Neutrophil (primary cell): ENCODE data around the gene CAMTA1.

Experiments
- H3K27ac ChIP-seq: fragments of 200-600 bp; sonication (generic); 2 replicates; pipeline ENCODE4 v1.5.1; 2016; ENCODE audit warnings: mild to moderate bottlenecking, moderate library complexity
- H3K27me3 ChIP-seq: fragments of 200-600 bp; sonication (generic); 2 replicates; pipeline ENCODE4 v1.6.0; 2016; ENCODE audit warnings: mild to moderate bottlenecking
- H3K36me3 ChIP-seq: fragments of 200-600 bp; sonication (generic); 2 replicates; pipeline ENCODE4 v1.5.1; 2017
- H3K4me1 ChIP-seq, 2 experiments: fragments of 200-600 bp in 1 of 2; sonication (generic) in 1 of 2; 1 replicate in 1 of 2; 2 replicates in 1 of 2; pipeline versions ENCODE4 v1.5.1 to v1.6.1; 2013 to 2016; ENCODE audit warnings: low read depth in 1 of 2, low read length in 1 of 2, mild to moderate bottlenecking in 1 of 2, moderate library complexity in 1 of 2; ENCODE audit not compliant: control insufficient read depth in 1 of 2, insufficient read depth in 1 of 2
- H3K4me3 ChIP-seq, 2 experiments: fragments of 200-600 bp in 1 of 2; sonication (generic) in 1 of 2; 1 replicate in 1 of 2; 2 replicates in 1 of 2; pipeline ENCODE4 v1.5.1; 2013 to 2016; ENCODE audit warnings: low read depth in 1 of 2, low read length in 1 of 2, mild to moderate bottlenecking in 1 of 2, moderate library complexity in 1 of 2
- H3K9me3 ChIP-seq: fragments of 200-600 bp; sonication (generic); 2 replicates; pipeline ENCODE4 v1.5.1; 2016
- CTCF ChIP-seq: fragments of 200-600 bp; sonication (generic); IDR thresholded peaks from 2 replicates; pipeline ENCODE4 v1.5.1; 2016; ENCODE audit warnings: antibody characterized with exemption

Gene CAMTA1

DNA sequence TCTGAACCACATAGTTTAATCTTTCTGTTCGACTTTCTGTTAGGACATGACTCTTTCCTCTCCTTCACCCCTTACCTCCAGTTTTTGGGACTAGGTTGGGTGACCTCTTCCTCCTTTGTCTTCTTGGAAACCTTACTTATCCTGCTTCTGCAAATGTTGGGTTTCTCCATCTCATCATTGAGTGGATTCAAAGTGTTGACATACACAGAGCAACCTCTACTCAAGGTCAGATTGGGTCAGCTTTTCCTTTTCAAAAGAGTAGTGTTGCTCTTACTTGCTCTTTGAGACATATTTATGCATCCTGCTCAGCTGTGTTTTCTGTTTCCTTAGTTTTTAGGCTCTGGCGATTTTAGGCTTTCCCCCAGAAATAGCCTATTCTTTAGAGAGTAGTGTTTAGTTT is 3.7 kb downstream of the CAMTA1 start:
- H3K9me3 ChIP-seq = no peaks in the 10 kb centered on the region
- H3K36me3 ChIP-seq = no peaks in the 10 kb centered on the region
- H3K4me1 ChIP-seq = peaks cover 12 to 13% of the 10 kb centered on the region in 2 experiments
- no peak overlapping the region for H3K4me3 ChIP-seq
- TF ChIP-seq CTCF = no peak
- peaks cover 5% of the 10 kb centered on the region for H3K27me3 ChIP-seq
- H3K27ac ChIP-seq = no peak overlapping the region

- no peak for TF ChIP-seq CTCF
- peaks cover 5% of the 10 kb centered on the region for H3K27me3 ChIP-seq
- no peaks in the 10 kb centered on the region for H3K9me3 ChIP-seq
- no peaks in the 10 kb centered on the region for H3K36me3 ChIP-seq
- no peak overlapping the region for H3K27ac ChIP-seq
- H3K4me1 ChIP-seq = peaks cover 7 to 9% of the 10 kb centered on the region in 2 experiments
- no peak overlapping the region for H3K4me3 ChIP-seq
These were observed 4.9 kb downstream of the CAMTA1 start for GRCh38 chr1:6790146-6790545.

DNA sequence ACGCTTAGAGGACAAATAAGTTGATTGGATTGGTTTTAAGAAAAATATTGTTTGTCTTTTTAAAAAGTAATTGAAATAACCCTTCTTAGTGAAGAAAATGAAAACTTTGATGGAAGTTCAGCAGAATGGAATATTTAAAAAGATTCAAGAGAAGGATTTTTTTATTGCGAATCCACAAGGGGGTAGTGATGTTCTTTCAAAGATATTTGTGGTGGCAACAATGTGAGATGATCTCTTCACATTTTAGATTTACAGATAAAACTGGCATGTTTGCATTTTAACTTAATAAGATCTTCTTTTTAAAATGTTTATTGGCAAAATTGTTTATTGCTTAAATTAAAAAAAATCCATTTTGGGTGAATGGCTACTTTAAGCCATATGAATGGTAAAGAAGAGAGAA is 8.9 kb downstream of the CAMTA1 start:
- Histone ChIP-seq H3K36me3 (no peaks in the 10 kb centered on the region), H3K27ac (no peak overlapping the region), H3K4me1 (no peaks in the 10 kb centered on the region), H3K27me3 (no peaks in the 10 kb centered on the region), H3K4me3 (no peak overlapping the region), H3K9me3 (no peaks in the 10 kb centered on the region)
- TF ChIP-seq CTCF = no peak

DNA sequence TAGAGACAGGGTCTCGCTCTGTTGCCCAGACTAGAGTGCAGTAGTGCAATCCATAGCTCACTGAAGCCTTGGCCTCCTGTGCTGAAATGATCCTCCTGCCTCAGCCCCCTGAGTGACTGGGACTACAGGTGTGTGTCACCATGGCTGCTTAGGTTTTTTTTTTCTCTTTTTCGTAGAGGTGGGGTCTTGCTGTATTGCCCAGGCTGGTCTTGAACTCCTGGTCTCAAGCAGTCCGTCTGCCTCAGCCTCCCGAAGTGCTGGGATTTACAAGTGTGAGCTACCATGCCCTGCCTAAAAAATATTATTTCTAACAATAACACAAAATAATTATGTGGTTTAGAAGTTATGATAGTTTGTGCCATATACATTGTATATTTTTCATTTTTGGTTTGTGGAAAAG is 9.9 kb downstream of the CAMTA1 start:
- TF ChIP-seq CTCF = no peak
- H3K4me1 ChIP-seq = no peaks in the 10 kb centered on the region
- no peak overlapping the region for H3K4me3 ChIP-seq
- H3K27me3 ChIP-seq = no peaks in the 10 kb centered on the region
- H3K27ac ChIP-seq = no peak overlapping the region
- no peaks in the 10 kb centered on the region for H3K36me3 ChIP-seq
- no peaks in the 10 kb centered on the region for H3K9me3 ChIP-seq

DNA sequence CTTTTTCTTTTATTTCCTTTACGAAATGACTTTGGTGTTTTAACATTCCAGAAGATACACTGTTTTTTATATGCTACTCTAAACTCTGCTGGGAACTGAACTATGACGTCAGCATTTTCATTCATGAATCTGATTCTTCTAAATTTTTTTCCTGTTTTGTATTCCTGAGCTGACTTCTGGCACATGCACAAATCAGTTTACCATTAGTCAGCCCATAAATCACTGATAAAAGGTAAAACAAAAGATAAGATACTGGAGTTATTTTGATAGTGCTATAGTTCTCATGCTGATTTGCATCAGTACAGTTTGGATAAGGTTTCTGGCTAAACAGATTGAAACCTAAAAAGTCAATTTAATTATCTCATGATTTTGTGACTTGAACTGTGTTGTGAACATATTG is 10.4 kb downstream of the CAMTA1 start:
- TF ChIP-seq CTCF = no peak
- Histone ChIP-seq H3K36me3 (no peaks in the 10 kb centered on the region), H3K27me3 (no peaks in the 10 kb centered on the region), H3K9me3 (no peaks in the 10 kb centered on the region), H3K4me1 (no peaks in the 10 kb centered on the region), H3K27ac (no peak overlapping the region), H3K4me3 (no peak overlapping the region)

- H3K27ac ChIP-seq = no peak overlapping the region
- no peaks in the 10 kb centered on the region for H3K27me3 ChIP-seq
- no peaks in the 10 kb centered on the region for H3K9me3 ChIP-seq
- no peak for TF ChIP-seq CTCF
- H3K4me1 ChIP-seq = no peaks in the 10 kb centered on the region
- no peaks in the 10 kb centered on the region for H3K36me3 ChIP-seq
- no peak overlapping the region for H3K4me3 ChIP-seq
These were observed 10.8 kb downstream of the CAMTA1 start for GRCh38 chr1:6796095-6796494.
